Activated naive CD4-positive, alpha-beta T cell (primary cell): Measurements from ENCODE around the gene UIMC1.
"Not testable (repeated sequence)": the region's sequence is repeated elsewhere in the genome, so short reads cannot be mapped to it uniquely, and the experiment has no call there.

Experiments
- DNase-seq, 4 experiments: peaks; one replicate each; lab custom pipeline; 2025; lab: John Stamatoyannopoulos, UW

UIMC1 gene

DNA sequence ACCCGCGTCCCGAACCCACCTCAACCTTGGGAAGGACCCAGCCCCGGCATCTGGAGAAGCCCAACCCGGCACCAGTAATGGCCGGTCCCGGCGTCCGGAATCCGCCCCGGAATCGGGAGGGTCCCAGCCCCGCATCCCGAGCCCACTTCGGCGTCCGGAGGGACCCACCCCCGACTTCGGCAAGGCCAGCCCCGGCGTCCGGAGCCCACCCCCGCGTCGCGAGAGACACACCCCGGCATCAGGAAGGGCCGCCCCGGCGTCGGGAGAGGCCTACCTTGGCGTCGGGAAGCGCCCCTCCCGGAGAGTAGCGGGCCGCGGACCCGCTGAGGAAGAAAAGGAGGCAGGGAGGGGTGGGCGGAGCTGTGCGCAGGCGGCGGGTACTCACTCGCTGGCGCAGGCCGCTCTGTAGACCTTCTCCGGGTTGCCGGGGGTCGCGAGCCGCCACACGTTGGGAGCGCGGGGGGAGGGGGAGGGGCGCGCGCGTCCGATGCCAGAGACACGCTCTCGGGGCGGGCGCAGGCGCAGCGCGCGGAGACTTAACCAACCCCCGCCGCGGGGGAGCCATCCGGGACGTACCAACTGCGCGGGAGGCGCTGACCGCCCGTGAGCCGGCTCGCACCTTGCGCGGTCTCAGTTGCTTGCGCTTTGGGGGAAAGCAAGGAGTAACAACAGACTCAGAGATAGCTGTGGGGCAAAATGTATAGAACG is at the start of gene UIMC1:
Gene UIMC1 (minus strand): TSS at position 515 of the 708 bp plus-strand sequence. CDS start 24,164 bp downstream, outside the sequence.
- peak; percentile 76 to 87 (median 84) for DNase-seq

DNA sequence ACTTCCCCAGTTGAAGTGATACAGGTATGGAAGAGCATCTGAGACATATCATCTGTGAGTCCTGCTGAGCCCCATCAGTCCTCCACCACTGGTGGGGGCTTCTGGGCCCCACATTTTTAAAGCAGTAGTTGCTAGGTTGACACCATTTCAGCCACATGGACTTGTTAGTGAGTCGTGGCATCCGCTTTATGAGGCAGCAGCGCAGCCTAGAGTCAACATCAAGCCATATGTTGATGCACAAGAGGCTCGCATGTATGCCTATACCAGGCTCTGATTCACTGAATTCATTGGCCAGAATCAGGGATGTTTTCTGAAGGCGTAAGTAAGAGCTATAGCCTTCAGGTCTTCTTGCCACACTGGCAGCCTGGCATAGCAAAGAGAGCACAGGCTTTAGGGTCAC is 42.7 kb upstream of the UIMC1 start:
- DNase-seq = no peak

DNA sequence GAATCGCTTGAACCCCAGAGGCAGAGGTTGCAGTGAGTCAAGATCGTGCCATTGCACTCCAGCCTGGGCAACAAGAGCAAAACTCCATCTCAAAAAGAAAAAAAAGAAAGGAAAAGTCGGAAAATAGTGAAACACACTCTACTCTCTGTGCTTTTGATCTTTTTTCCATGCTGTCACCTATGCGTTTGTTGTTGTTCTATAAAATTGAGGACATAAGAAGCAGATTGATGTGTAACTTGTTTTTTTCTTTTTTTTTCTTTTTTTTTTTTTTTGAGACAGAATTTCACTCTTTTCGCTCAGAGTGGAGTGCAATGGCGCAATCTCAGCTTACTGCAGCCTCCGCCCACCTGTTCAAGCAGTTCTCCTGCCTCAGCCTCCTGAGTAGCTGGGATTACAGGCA is 42.0 kb upstream of the UIMC1 start:
- DNase-seq = not testable (repeated sequence)

DNA sequence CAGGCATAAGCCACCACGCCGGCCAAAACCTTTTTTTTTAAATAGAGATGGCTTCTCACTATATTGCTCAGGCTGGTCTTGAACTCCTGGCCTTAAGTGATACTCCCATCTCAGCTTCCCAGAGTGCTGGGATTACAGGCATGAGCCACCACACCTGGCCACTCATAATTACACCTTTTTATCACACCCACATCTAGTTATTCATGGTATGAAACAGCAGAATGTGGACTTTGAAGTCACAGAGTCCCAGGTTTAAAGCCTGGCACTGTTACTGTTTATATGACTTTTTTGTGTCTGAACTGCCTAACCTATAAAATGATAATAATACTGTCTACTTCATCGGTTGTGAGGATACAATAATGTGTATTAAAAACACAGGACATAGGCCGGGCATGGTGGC is 39.1 kb upstream of the UIMC1 start:
- DNase-seq = no peak

DNA sequence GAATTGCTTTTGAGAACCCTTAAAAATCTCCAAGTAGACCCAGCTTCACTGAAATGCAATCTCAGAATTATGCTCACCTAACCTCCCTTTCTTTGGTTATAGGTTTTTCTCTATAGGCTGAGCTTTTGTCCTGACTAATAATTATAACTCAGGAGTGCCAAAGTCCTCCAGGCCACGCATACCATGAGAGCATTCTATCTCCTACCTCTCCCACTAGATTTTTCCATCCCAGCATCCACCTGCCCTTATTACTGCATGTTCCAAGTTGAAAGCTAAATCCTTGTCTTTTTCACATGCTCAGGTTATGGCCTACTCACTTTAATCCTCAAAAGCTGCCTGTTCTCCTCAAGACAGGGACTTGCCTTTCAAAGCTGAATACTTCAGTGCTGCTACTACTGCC is 38.1 kb upstream of the UIMC1 start:
- no peak for DNase-seq

DNA sequence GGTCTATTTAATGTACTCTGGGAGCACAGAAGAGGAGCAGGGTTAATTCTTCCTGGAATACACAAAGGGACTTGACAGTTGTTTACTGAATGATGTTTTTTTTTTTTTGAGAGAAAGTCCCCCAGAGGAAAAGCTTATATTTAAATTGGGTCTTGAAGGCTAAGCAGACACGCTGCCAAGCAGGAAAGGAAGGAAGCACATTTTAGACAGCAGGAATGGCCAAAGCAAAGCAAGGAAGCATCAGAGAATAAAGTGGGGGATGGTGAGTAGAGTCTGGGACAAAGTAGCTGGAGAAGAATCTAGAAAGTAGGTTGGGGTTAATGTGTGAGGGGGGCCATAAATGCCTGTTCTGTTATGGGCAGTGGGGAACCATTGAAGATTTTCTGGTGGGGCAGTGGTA is 37.4 kb upstream of the UIMC1 start:
- no peak for DNase-seq

DNA sequence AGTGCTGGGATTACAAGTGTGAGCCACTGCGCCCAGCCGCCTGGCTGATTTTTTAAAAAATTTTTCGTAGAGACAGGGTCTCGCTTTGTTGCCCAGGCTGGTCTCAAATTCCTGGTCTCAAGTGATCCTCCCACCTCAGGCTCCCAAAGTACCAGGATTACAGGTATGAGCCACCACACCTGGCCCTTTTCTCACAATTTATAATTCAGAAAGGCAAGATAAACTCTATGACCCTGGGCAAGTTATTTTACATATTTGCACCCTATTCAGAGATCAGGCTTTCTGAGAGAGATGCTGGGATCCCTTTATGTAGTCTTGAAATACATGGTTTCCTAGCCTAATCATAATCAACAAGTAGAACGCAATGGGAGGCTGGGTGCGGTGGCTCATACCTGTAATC is 36.5 kb upstream of the UIMC1 start:
- DNase-seq = no peak

DNA sequence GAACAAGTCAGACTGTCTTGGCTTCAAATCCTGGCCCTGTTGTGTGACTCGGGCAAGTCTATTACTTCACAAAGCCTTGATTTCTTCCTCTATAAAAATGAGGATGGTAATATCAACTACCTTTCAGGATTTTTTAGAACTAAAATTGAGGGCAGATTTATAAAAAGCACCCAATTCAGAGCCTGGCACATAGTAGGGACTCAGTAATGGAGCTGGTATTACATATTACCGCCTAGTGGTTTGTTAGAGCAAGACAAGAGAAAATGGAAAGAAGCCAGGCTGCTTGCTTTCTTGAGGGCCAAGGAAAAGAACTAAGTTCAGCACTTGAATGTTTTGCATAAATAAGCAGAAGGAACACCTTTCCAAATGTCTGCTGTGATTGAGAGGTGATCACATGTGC is 35.4 kb upstream of the UIMC1 start:
- DNase-seq = no peak

DNA sequence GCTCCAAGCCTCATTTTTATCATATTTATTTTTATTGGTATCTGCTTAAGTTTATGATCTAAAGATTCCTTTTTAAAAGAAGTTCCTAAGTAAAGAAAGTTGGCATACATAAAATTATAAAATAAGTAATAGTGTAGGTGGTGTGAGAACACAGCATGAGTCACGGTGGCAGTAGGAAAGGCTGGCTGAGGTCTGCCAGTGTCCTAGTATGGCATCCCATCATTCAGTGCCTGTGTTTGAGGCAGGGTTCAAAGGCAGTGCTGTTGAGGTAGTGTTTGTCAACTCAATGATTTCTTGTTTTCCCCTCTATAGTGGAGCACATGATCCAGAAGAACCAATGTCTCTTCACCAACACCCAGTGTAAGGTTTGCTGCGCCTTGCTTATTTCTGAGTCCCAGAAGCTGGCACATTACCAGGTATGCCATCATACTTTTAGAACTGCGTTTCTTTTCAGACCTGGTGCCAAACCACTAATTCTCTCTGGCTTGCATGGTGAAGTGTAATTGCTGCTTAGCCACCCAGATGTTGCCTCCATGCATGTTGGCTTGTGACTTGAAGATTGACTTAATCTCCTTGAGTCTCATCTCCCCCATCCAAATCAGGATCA is 34.3 kb upstream of the UIMC1 start:
- no peak for DNase-seq

DNA sequence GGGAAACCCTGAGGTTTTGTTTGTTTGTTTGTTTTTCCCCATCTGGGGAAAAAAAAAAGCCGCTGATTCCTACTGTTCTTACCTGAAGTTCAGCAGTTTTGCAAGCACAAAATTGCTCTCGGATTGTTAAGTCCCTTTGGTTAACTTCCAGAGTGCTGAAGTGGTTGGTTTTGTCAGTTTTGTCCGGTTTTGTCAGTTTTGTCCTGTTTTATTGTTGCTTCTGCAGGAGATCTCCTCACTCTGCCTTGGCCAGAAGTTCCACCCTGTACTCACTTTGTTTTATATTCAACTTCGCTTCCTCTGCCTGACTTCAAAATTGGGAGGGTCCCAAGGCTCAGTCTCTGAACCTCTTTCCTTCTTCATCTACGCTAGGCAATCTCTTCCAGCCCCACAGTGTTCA is 30.3 kb upstream of the UIMC1 start:
- DNase-seq = no peak

DNA sequence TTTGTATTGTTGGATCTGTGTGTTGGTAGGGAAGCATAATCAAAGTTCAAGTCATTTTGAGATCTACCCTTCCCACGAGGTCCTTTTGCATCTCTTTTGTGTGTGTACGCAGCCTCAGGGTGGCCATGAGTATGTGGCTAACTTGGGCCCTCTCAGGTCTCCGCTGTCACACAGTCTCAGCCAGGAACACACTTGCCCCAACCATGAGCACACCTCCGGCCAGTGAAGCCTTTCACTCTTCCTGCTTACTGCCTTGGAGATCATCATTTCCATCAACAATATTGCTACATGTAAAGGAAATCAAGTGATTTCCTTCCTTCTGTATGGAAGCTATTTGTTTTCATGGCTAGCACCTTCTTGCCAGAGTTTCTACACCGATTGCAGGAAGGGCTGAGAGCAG is 29.9 kb upstream of the UIMC1 start:
- DNase-seq = no peak

DNA sequence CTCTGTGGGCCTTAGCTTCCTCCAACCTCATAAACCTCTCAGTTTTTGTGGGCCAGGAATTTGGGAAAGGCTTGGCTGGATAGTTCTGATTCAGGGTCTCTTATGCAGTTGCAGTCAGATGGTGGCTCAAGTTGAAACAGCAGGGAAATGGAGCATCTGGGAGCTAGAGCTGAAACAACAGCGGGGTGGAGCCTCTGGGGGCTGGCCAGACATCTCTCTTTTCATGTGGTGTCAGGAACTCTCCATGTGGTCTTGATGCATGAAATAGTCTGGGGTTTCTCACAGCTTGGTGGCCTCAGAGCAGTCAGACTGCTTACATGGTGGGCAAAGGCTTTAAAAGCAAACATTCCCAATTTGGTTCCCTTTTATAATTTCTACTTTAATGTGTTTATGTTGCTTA is 29.4 kb upstream of the UIMC1 start:
- no peak for DNase-seq

DNA sequence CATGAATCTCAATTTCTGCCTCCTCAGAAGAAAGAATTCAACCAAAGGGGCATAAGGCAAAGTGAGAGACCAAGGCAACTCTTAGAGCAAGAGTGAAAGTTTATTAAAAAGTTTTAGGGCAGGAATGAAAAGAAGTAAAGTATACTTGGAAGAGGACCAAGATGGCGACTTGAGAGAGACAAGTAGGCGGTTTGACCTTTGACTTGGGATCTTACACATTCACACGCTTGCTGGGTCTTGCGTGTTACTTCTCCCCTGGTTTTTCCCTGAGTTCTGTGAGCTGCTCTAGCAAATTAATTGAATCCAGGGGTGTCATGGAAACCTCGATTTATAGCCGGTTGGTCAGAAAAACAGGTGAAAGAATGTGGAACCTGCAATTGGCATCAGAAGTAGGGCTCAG is 22.9 kb upstream of the UIMC1 start:
- DNase-seq = no peak

DNA sequence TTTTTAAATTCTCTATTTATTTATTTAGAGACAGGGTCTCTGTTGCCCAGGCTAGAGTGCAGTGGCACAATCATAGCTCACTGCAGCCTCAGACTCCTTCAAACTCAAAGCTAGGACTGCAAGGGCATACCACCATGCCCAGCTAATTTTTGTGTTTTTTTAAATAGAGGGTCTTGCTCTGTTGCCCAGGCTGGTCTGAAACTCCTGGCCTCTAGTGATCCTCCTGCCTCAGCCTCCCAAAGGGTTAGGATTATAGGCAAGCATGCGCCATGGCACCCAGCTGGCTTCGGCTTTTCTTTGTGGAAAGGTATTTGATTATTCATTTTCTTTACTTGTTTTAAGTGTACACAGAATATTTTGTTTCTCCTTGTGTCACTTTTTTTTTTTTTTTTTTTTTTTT is 21.1 kb upstream of the UIMC1 start:
- DNase-seq = no peak

DNA sequence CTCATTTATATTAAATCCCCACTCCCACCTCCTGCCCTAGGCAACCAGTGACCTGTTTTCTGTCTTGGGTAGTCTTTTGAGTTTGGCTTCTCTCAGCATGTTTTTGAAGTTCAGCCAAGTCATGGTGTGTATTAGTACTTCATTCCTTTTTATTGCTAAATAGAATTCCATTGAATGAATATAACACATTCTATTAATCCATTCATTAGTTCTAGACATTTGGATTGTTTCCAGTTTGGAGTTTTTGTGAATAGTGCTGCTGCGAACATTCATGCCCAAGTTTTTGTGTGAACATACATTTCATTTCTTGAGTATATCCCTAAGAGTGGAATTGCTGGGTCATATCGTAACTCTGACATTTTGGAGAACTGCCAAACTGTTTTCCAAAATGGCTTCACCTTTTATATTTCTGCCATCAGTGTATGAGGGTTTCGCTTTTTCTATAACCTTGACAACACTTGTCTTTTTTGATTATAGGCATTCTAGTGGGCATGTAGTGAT is 18.6 kb upstream of the UIMC1 start:
- no peak for DNase-seq

DNA sequence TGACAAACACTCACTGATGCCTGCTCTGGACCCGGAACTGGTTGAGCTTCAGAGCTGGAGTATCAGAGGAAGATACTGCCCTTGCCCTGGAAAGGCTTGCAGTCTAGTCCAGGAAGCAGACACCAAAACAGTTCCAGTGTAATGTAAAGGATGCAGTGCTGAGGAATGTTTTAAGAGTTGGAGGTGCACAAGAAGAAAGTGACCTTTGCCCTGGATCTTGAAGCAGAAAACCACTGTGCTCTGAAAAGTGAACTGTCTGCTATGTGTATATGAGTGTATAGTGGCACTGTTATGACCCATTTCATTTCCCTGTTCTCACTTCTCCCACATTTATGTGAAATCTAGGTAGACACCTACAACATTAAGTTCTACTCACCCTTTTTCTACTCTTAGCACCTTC is 18.0 kb upstream of the UIMC1 start:
- DNase-seq = no peak

DNA sequence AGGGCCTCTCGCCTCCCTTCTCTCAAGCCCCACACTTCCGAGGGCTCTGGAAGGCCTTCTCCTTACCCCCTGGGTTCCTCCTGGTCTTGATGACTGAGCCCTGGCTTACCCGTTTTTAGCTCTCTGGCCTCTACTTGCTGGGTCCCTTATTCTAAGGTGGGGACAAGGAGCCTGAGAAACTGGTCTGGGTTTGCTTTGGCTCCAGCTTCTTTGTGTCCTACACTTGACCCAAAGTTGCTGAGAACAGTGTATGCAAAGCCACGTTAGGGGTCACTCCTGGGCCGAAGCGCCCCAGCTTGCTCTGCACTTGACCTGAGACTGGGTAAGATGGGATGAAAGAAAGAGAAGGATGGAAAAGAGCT is 16.7 kb upstream of the UIMC1 start:
- DNase-seq = no peak

DNA sequence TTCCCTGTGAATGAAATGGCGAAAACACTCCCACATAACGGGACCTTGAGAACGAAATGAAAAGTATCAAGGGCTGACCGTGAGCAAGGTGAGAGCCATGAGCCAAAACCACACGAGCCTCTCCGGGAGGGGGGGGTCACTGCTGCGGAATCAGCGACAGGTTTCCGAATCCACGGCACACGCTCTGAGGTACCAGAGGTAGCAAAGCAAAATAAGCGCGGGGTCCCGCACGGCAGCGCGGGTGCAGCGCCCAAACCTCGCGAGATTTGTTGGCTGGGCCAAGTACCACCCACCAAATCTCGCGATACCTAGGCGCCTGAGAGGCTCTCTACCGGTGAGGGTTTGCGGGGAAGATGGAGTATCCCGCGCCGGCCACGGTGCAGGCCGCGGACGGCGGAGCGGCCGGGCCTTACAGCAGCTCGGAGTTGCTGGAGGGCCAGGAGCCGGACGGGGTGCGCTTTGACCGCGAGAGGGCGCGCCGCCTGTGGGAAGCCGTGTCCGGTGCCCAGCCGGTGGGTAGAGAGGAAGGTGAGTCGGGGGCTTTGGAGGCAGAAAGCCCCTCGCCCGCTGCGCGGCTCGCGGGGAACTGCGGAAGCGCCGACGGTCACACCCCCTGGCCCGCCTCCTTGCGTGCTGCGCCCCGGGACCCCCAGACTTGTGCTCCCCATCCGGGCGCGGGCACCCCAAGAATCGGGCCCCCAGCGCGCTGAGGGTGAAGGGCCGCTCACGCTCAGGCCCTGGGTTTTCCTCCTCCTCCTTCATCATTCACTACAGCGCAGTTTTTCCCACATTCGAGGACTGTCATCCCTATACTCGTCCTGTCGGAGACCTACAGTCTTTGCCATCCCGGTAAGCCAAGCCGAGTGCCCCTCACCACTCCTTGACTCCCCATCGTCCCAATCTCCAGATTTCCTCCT is 16.1 kb upstream of the UIMC1 start, which contains the start of gene ZNF346:
Gene ZNF346 (plus strand): TSS at position 311 of the 917 bp plus-strand sequence. CDS start 43 bp downstream, at position 354.
- peak; percentile 71 to 83 (median 77) for DNase-seq

DNA sequence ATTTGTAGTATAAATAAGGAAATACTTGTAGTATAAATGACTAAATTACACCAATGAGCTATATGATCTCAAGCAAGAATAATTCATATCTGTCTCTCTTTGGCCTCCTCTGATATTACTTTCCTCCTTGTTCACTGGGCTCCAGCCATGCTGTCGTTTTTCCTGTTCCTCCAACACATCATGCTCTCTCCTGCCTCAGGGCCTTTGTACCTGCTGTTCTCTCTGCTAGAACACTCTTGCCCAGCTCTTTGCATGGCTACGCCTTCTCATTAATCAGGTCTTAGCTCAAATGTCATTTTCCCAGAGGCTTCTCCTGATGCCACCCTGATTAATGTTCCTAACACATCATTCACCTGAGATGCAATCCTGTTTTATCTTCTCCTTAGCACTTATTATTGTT is 13.5 kb upstream of the UIMC1 start:
- no peak for DNase-seq

DNA sequence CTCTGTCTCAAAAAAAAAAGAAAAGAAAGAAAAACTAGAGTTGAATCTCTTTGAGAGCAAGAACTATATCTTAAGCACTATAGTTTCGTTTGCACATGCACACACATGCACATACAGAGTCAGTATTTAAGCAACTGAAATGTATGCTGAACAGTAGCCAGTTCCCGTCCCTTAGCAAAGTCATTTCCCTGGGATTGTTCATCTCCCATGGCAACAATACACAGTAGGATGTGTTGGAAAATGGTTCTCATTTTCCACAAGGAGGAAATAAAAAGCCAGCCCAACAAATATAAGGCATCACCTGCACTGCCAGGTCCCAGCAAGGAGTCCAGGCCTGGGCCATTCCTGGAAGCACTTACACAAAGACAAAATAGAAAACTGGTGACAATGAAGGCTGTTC is 11.8 kb upstream of the UIMC1 start:
- DNase-seq = no peak

DNA sequence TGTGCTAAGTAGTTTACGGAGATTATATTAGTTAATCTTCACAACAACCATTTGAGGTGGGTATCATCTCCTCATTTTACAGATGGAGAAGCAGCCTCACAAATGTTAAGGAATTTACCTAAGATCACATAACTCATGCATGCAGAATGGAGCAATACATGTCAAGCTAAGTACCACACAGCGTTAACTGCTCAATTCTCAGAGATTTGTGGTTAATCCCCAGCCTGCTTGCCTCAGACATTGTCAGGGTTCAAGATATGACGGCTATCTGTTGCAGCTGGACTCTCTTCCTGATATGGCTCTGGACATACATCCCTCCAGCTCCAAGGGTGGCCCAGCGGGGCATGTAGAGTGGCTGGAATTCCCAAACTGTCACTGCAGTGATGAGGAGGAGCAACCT is 8.6 kb upstream of the UIMC1 start:
- no peak for DNase-seq

DNA sequence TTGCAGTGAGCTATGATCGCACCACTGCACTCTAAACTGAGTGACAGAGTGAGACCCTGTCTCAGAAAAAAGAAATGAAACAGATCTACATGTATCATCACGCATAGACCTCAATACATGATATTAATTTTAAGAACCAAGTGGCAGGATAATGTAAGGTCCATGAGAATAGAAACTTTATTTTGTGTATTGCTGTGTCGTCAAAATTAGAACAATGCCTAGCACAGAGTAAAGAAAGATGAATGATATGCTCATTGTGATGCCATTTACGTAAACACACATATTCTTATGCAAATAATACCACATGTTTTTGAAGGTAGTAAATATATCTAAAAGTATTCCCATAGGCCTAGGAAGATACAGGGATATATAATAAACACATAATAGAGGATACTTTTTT is 3.6 kb upstream of the UIMC1 start:
- no peak for DNase-seq

DNA sequence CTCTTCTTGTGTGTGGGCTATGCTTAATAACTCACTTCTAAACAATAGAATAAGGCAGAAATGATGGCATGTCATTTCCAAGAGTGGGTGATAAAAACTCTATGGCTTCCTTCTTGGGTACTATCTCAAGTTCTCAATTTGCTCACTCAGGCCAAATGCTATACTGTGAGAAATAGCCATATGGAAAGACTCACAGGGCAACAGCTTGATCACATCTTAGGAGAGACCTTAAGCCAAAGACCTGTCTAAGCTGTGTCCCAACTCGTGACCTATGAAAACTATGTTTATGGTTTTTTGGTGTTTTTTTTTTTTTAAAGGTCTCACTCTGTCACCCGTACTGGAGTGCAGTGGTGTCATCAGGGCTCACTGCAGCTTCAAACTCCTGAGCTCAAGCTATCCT is 2.1 kb upstream of the UIMC1 start:
- DNase-seq = no peak
